ENCODE measurements around the gene MAB21L1. TPM values are rescaled to one million over a fixed set of nuclear protein-coding genes. Genes with fewer than 3 reads are reported as not detected.

Gene MAB21L1
- total and polyA plus RNA-seq, 2 donors (not counting 3 experiments of a cell fraction or from before 2014, with no cell fraction given), result 0.03 TPM; not detected in 1

- no peak for DNase-seq (ENCODE audit: low read depth, low spot score)
- no peak for FAIRE-seq
- H3K4me2 ChIP-seq (ENCODE audit: insufficient read depth, low read length), result no peak overlapping the region
- no TSS peak for BruUV-seq (replicated peaks)
- H3K9me1 ChIP-seq (replicated peaks; ENCODE audit: control insufficient read depth, extremely low read depth, insufficient read depth, low read length), result peaks cover 2% of the 10 kb centered on the region
- H3K36me3 ChIP-seq (ENCODE audit: control insufficient read depth in 2 of 2, extremely low read depth in 1 of 2, insufficient read depth in 2 of 2, low read length in 2 of 2), result no peaks in the 10 kb centered on the region
- no peaks in the 10 kb centered on the region for H3K9me3 ChIP-seq (replicated peaks; ENCODE audit: control insufficient read depth, insufficient read depth, low read length)
- dilution Hi-C loops (cut with MboI; ENCODE audit: extremely low pct_ligation_motif_present, low sequenced_read_pairs) (no loop called here), intact Hi-C loops (cut with micrococcal nuclease) (loop anchor here (10.0 kb wide), 1 partner anchor 264 kb away; no protein-coding TSS in a partner anchor)
- H3K4me3 ChIP-seq (replicated peaks in 1 of 3; ENCODE audit: insufficient read depth in 1 of 3, low read depth in 1 of 3, low read length in 3 of 3), result no peak overlapping the region
- H3K9ac ChIP-seq (replicated peaks; ENCODE audit: extremely low read depth, insufficient read depth, low read length), result no peak overlapping the region
- H3K79me2 ChIP-seq (ENCODE audit: control insufficient read depth, insufficient read depth, low read length), result no peaks in the 10 kb centered on the region
- CTCF ChIA-PET, result no interaction called here
- POLR2A ChIA-PET, result no interaction called here
- no peak overlapping the region for H3K27ac ChIP-seq (ENCODE audit: insufficient read depth, low read depth, low read length)
- H2AFZ ChIP-seq (ENCODE audit: low read depth, low read length), result no peak overlapping the region
- no peaks in the 10 kb centered on the region for H3K27me3 ChIP-seq (ENCODE audit: control insufficient read depth in 2 of 2, insufficient read depth in 2 of 2, low read length in 2 of 2)
- no peaks in the 10 kb centered on the region for H3K4me1 ChIP-seq (ENCODE audit: control insufficient read depth, extremely low read depth, insufficient read depth, low read length)
- H4K20me1 ChIP-seq (replicated peaks; ENCODE audit: control insufficient read depth, extremely low read depth, insufficient read depth, low read length), result no peaks in the 10 kb centered on the region
- TF ChIP-seq EZH2 (IDR thresholded peaks at IDR 0.05; ENCODE audit: borderline replicate concordance, low read depth, low read length, severe bottlenecking) (no peak), POLR2AphosphoS5 (IDR thresholded peaks at IDR 0.05; ENCODE audit: insufficient read depth, low read depth, low read length) (no peak), GATA2 (IDR thresholded peaks at IDR 0.05; ENCODE audit: insufficient read depth, insufficient read length, low read depth, low read length) (no peak), CTCF (IDR thresholded peaks at IDR 0.05; ENCODE audit: extremely low read depth in 1 of 2, insufficient read depth in 1 of 2, low read depth in 1 of 2, low read length in 2 of 2) (no peak), MYC (IDR thresholded peaks at IDR 0.05; ENCODE audit: low read depth, low read length) (no peak), POLR2A (IDR thresholded peaks at IDR 0.05; ENCODE audit: low read depth, low read length) (no peak), FOS (IDR thresholded peaks at IDR 0.05; ENCODE audit: borderline replicate concordance, insufficient read depth, low read length) (no peak), JUN (IDR thresholded peaks at IDR 0.05; ENCODE audit: borderline replicate concordance, insufficient read depth, insufficient read length, low read depth) (no peak)
- TF ChIP-seq, protein P1, sequence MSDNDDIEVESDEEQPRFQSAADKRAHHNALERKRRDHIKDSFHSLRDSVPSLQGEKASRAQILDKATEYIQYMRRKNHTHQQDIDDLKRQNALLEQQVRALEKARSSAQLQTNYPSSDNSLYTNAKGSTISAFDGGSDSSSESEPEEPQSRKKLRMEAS (IDR thresholded peaks at IDR 0.05; ENCODE audit: insufficient read depth, insufficient read length), result no peak
These were observed 2.0 kb upstream of the MAB21L1 start for GRCh38 chr13:35478271-35479037.

All from endothelial cell of umbilical vein (primary cell).